Endothelial cell of umbilical vein (primary cell): ENCODE results near the gene EIF4E1B.

Experiments
- EZH2 ChIP-seq: IDR thresholded peaks from 2 replicates; pipeline ENCODE4 v1.6.1; 2012; ENCODE audit warnings: borderline replicate concordance, low read depth, mild to moderate bottlenecking, moderate library complexity, low read length, inconsistent platforms; ENCODE audit not compliant: severe bottlenecking
- FOS ChIP-seq: IDR thresholded peaks from 2 replicates; pipeline ENCODE4 v1.6.1; 2011; ENCODE audit warnings: mild to moderate bottlenecking, low read length, moderate library complexity, borderline replicate concordance; ENCODE audit not compliant: insufficient read depth
- JUN ChIP-seq: IDR thresholded peaks from 2 replicates; pipeline ENCODE4 v1.6.1; 2011; ENCODE audit warnings: borderline replicate concordance, low read depth; ENCODE audit not compliant: insufficient read length, insufficient read depth
- MAX ChIP-seq: IDR thresholded peaks from 2 replicates; pipeline ENCODE4 v1.6.1; 2011; ENCODE audit not compliant: insufficient read depth, insufficient read length
- MYC ChIP-seq: IDR thresholded peaks from one replicate; pipeline ENCODE4 v1.6.1; 2011; ENCODE audit warnings: mild to moderate bottlenecking, low read depth, low read length
- POLR2A ChIP-seq: IDR thresholded peaks from 2 replicates; pipeline ENCODE4 v1.6.1; 2012; ENCODE audit warnings: low read depth, mild to moderate bottlenecking, control low read depth, low read length
- POLR2AphosphoS5 ChIP-seq: IDR thresholded peaks from 2 replicates; pipeline ENCODE4 v1.6.1; 2012; ENCODE audit warnings: low read depth, mild to moderate bottlenecking, control low read depth, low read length, moderate library complexity; ENCODE audit not compliant: insufficient read depth
- TF ChIP-seq, protein P1 (sequence below), 2 donors: IDR thresholded peaks; 1 replicate in 1 of 2; 2 replicates in 1 of 2; pipeline ENCODE4 v1.5.1; 2011; ENCODE audit warnings: low read length in 2 of 2, mild to moderate bottlenecking in 2 of 2, moderate library complexity in 2 of 2, control low read depth in 1 of 2, inconsistent platforms in 1 of 2, low read depth in 1 of 2; ENCODE audit not compliant: insufficient read depth in 1 of 2; ENCODE audit errors: extremely low read depth in 1 of 2

DNA sequence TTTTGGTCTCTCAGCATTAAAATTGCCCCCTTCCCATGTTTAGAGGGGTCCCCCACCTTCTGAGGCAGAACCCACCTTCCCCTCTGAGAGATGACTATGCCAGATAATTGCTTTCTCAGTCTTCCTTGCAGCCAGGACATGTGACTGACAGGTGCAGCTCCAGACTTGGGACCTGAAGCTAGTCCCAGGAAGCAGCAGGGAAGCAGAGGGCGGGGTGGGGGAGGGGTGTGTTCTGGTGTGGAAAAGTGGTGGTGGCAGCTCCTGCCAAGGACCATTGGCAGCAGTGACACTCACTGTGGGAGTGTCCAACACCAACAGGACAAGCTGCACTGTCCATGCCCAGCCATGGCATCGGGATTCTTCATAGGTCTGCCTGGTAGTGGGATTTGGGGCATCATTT lies 2.3 kb downstream of the EIF4E1B start:
- TF ChIP-seq, protein P1, sequence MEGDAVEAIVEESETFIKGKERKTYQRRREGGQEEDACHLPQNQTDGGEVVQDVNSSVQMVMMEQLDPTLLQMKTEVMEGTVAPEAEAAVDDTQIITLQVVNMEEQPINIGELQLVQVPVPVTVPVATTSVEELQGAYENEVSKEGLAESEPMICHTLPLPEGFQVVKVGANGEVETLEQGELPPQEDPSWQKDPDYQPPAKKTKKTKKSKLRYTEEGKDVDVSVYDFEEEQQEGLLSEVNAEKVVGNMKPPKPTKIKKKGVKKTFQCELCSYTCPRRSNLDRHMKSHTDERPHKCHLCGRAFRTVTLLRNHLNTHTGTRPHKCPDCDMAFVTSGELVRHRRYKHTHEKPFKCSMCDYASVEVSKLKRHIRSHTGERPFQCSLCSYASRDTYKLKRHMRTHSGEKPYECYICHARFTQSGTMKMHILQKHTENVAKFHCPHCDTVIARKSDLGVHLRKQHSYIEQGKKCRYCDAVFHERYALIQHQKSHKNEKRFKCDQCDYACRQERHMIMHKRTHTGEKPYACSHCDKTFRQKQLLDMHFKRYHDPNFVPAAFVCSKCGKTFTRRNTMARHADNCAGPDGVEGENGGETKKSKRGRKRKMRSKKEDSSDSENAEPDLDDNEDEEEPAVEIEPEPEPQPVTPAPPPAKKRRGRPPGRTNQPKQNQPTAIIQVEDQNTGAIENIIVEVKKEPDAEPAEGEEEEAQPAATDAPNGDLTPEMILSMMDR (IDR thresholded peaks at IDR 0.05; ENCODE audit: extremely low read depth in 1 of 2, insufficient read depth in 1 of 2, low read depth in 1 of 2, low read length in 2 of 2), result no peak
- TF ChIP-seq MYC (no peak), POLR2AphosphoS5 (no peak), MAX (no peak), FOS (no peak), EZH2 (no peak), JUN (no peak), POLR2A (no peak)
